Endothelial cell of umbilical vein (primary cell): ENCODE data around the gene DCAF10.

Source experiments
- EZH2 ChIP-seq: IDR thresholded peaks from 2 replicates; pipeline ENCODE4 v1.6.1; 2012; ENCODE audit warnings: borderline replicate concordance, low read depth, mild to moderate bottlenecking, moderate library complexity, low read length, inconsistent platforms; ENCODE audit not compliant: severe bottlenecking
- GATA2 ChIP-seq: IDR thresholded peaks from 2 replicates; pipeline ENCODE4 v1.7.0; 2011; ENCODE audit warnings: low read depth, mild to moderate bottlenecking, moderate library complexity, mixed read lengths, low read length; ENCODE audit not compliant: insufficient read length, insufficient read depth
- JUN ChIP-seq: IDR thresholded peaks from 2 replicates; pipeline ENCODE4 v1.6.1; 2011; ENCODE audit warnings: borderline replicate concordance, low read depth; ENCODE audit not compliant: insufficient read length, insufficient read depth
- MYC ChIP-seq: IDR thresholded peaks from one replicate; pipeline ENCODE4 v1.6.1; 2011; ENCODE audit warnings: mild to moderate bottlenecking, low read depth, low read length
- POLR2A ChIP-seq: IDR thresholded peaks from 2 replicates; pipeline ENCODE4 v1.6.1; 2012; ENCODE audit warnings: low read depth, mild to moderate bottlenecking, control low read depth, low read length
- POLR2AphosphoS5 ChIP-seq: IDR thresholded peaks from 2 replicates; pipeline ENCODE4 v1.6.1; 2012; ENCODE audit warnings: low read depth, mild to moderate bottlenecking, control low read depth, low read length, moderate library complexity; ENCODE audit not compliant: insufficient read depth
- TF ChIP-seq, protein P1 (sequence below), 2 donors: IDR thresholded peaks; 1 replicate in 1 of 2; 2 replicates in 1 of 2; pipeline ENCODE4 v1.5.1; 2011; ENCODE audit warnings: low read length in 2 of 2, mild to moderate bottlenecking in 2 of 2, moderate library complexity in 2 of 2, control low read depth in 1 of 2, inconsistent platforms in 1 of 2, low read depth in 1 of 2; ENCODE audit not compliant: insufficient read depth in 1 of 2; ENCODE audit errors: extremely low read depth in 1 of 2
- TF ChIP-seq, protein P2 (sequence below): IDR thresholded peaks from 2 replicates; pipeline ENCODE4 v1.6.1; 2011; ENCODE audit not compliant: insufficient read depth, insufficient read length

DNA sequence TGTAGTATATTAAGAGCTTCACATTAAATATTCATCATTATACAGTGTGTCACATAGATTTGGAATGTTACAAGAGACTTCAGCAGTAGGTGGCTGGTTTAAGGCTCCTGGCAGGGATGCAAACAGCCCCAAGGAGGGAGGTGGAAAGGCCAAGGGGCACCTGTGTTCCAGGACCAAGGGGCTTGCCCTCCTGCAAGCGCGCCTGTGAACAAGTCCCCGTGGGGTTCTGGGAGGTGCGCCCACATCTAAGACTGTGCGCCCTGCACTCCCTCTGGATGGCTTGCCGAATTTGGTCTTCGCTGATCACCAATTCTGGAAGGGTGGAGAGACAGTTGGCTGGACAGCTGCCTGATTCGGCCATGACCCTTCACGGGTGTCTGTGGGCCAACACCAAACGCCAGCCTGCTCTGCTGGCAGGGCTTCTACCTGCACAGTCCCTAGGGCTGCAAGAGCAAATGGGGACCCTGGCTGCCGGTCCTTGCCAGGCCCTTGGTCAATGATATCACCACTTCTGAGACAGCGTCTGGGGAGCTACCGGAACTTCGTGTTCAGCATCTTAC, 115.4 kb downstream of the DCAF10 start:
- TF ChIP-seq, protein P1, sequence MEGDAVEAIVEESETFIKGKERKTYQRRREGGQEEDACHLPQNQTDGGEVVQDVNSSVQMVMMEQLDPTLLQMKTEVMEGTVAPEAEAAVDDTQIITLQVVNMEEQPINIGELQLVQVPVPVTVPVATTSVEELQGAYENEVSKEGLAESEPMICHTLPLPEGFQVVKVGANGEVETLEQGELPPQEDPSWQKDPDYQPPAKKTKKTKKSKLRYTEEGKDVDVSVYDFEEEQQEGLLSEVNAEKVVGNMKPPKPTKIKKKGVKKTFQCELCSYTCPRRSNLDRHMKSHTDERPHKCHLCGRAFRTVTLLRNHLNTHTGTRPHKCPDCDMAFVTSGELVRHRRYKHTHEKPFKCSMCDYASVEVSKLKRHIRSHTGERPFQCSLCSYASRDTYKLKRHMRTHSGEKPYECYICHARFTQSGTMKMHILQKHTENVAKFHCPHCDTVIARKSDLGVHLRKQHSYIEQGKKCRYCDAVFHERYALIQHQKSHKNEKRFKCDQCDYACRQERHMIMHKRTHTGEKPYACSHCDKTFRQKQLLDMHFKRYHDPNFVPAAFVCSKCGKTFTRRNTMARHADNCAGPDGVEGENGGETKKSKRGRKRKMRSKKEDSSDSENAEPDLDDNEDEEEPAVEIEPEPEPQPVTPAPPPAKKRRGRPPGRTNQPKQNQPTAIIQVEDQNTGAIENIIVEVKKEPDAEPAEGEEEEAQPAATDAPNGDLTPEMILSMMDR (IDR thresholded peaks at IDR 0.05; ENCODE audit: extremely low read depth in 1 of 2, insufficient read depth in 1 of 2, low read depth in 1 of 2, low read length in 2 of 2), result no peak
- TF ChIP-seq, protein P2, sequence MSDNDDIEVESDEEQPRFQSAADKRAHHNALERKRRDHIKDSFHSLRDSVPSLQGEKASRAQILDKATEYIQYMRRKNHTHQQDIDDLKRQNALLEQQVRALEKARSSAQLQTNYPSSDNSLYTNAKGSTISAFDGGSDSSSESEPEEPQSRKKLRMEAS, result no peak
- TF ChIP-seq EZH2 (no peak), POLR2A (no peak), POLR2AphosphoS5 (no peak), GATA2 (no peak), JUN (no peak), MYC (no peak)
